Endothelial cell of umbilical vein (primary cell): ENCODE results near the gene CALD1.

Source experiments
- EZH2 ChIP-seq: IDR thresholded peaks from 2 replicates; pipeline ENCODE4 v1.6.1; 2012; ENCODE audit warnings: borderline replicate concordance, low read depth, mild to moderate bottlenecking, moderate library complexity, low read length, inconsistent platforms; ENCODE audit not compliant: severe bottlenecking
- JUN ChIP-seq: IDR thresholded peaks from 2 replicates; pipeline ENCODE4 v1.6.1; 2011; ENCODE audit warnings: borderline replicate concordance, low read depth; ENCODE audit not compliant: insufficient read length, insufficient read depth
- MYC ChIP-seq: IDR thresholded peaks from one replicate; pipeline ENCODE4 v1.6.1; 2011; ENCODE audit warnings: mild to moderate bottlenecking, low read depth, low read length
- POLR2A ChIP-seq: IDR thresholded peaks from 2 replicates; pipeline ENCODE4 v1.6.1; 2012; ENCODE audit warnings: low read depth, mild to moderate bottlenecking, control low read depth, low read length
- TF ChIP-seq, protein P1 (sequence below), 2 donors: IDR thresholded peaks; 1 replicate in 1 of 2; 2 replicates in 1 of 2; pipeline ENCODE4 v1.5.1; 2011; ENCODE audit warnings: low read length in 2 of 2, mild to moderate bottlenecking in 2 of 2, moderate library complexity in 2 of 2, control low read depth in 1 of 2, inconsistent platforms in 1 of 2, low read depth in 1 of 2; ENCODE audit not compliant: insufficient read depth in 1 of 2; ENCODE audit errors: extremely low read depth in 1 of 2
- TF ChIP-seq, protein P2 (sequence below): IDR thresholded peaks from 2 replicates; pipeline ENCODE4 v1.6.1; 2011; ENCODE audit not compliant: insufficient read depth, insufficient read length

DNA sequence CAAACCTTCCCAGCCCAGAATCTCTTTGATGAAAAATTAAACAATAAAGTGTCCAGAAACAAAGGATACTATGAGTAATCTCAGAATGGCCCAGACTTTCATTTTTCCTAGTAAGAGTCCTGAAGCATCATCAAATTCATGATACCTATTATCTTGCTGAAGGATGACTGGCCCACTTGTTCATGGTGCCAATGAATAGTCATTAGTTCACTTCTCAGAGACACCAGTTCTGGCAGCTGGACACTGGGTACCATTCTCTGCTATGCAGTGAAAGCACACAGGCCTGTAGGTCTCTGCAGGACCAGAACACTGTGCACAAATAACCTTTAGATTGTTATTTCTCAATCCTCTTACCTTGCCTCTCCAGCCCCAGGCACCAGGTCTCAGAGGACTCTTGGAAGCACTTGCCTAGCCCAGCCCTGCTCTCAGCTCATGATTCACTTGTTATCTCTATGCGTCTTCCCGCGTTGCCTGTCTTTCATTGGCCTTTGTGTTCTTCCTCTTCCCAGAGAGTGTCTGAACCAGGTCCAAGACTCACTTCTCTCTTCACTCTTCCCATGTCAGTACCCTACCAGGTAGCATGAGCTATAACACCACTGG, 108.8 kb downstream of the CALD1 start:
- TF ChIP-seq, protein P1, sequence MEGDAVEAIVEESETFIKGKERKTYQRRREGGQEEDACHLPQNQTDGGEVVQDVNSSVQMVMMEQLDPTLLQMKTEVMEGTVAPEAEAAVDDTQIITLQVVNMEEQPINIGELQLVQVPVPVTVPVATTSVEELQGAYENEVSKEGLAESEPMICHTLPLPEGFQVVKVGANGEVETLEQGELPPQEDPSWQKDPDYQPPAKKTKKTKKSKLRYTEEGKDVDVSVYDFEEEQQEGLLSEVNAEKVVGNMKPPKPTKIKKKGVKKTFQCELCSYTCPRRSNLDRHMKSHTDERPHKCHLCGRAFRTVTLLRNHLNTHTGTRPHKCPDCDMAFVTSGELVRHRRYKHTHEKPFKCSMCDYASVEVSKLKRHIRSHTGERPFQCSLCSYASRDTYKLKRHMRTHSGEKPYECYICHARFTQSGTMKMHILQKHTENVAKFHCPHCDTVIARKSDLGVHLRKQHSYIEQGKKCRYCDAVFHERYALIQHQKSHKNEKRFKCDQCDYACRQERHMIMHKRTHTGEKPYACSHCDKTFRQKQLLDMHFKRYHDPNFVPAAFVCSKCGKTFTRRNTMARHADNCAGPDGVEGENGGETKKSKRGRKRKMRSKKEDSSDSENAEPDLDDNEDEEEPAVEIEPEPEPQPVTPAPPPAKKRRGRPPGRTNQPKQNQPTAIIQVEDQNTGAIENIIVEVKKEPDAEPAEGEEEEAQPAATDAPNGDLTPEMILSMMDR (IDR thresholded peaks at IDR 0.05; ENCODE audit: extremely low read depth in 1 of 2, insufficient read depth in 1 of 2, low read depth in 1 of 2, low read length in 2 of 2) = no peak
- TF ChIP-seq POLR2A = no peak
- no peak for TF ChIP-seq MYC
- TF ChIP-seq EZH2 = no peak
- TF ChIP-seq, protein P2, sequence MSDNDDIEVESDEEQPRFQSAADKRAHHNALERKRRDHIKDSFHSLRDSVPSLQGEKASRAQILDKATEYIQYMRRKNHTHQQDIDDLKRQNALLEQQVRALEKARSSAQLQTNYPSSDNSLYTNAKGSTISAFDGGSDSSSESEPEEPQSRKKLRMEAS = no peak
- no peak for TF ChIP-seq JUN
